SU-DHL-6 (cell line): ENCODE results near the gene MAPKAPK3.

Source experiments
- CTCF ChIP-seq: fragments of 200-600 bp; sonication (generic); IDR thresholded peaks from one replicate; pipeline ENCODE4 v1.5.1; 2017; ENCODE audit warnings: antibody characterized with exemption, mild to moderate bottlenecking, low read length, moderate library complexity; ENCODE audit not compliant: insufficient read depth, poor library complexity, severe bottlenecking
- EZH2phosphoT487 ChIP-seq: fragments of 200-600 bp; sonication (generic), shearing (Covaris generic); conservative IDR thresholded peaks from 2 replicates; pipeline ENCODE4 v1.6.1; 2018; ENCODE audit warnings: mild to moderate bottlenecking, antibody characterized with exemption, low read length, moderate library complexity, mixed read lengths

GRCh38 chr3:50673931-50674330 is 57.0 kb downstream of the MAPKAPK3 start:
- TF ChIP-seq CTCF, result no peak
- TF ChIP-seq EZH2phosphoT487, result no peak
